HG03196 (cell line): ENCODE data around the gene PABPC3.

Source experiments
- ATAC-seq: cut with Tn5 transposase; IDR thresholded peaks from one replicate; pipeline ENCODE4 v1.9.1; 2021; ENCODE audit not compliant: unreplicated experiment

Gene PABPC3

GRCh38 chr13:25095851-25096453, at the start of gene PABPC3:
PABPC3 (plus strand) TSS chr13:25096136; CDS start chr13:25096199, 63 bp downstream.
- no peak for ATAC-seq

GRCh38 chr13:25046274-25046984, 49.5 kb upstream of the PABPC3 start:
- ATAC-seq = no peak

- ATAC-seq = no peak
These were observed 48.9 kb upstream of the PABPC3 start for GRCh38 chr13:25046985-25047511.

DNA sequence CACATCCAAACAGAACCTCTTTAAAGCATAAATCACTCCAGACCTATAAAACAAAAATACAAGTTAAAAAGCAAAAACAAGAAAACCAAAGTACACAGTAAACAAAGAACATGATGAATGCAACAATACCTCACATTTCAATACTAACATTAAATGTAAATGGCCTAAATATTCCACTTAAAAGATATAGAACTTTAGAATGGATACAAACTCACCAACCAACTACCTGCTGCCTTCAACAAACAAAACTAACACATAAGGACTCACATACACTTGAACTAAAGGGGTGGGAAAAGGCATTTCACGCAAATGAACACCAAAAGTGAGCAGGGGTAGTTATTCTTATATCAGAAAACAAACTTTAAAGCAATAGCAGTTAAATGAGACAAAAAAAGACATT, 44.9 kb upstream of the PABPC3 start:
- no peak for ATAC-seq

GRCh38 chr13:25059166-25059565, 36.8 kb upstream of the PABPC3 start:
- no peak for ATAC-seq

GRCh38 chr13:25059958-25060357, 36.0 kb upstream of the PABPC3 start:
- no peak for ATAC-seq

DNA sequence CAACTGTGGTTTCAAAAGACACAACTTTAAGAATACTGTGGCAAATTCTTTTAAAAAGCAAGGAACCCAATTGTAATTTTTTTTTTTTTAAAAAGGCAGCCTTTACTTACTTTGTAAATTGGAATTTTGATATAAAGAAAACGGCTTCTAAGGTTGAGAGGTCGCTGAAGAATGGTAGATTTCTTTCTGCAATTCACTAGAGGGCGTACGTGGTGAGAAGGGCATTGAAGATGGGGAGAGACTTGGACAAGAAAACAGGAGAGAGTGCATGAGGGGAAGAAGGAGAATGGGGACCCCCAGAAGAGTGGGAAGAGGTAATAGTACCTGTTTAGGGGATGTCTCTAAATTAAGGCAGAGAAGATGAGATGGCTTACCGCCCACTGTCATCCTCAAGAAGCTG, 33.5 kb upstream of the PABPC3 start:
- ATAC-seq = no peak

GRCh38 chr13:25064396-25064795, 31.5 kb upstream of the PABPC3 start:
- ATAC-seq = no peak

DNA sequence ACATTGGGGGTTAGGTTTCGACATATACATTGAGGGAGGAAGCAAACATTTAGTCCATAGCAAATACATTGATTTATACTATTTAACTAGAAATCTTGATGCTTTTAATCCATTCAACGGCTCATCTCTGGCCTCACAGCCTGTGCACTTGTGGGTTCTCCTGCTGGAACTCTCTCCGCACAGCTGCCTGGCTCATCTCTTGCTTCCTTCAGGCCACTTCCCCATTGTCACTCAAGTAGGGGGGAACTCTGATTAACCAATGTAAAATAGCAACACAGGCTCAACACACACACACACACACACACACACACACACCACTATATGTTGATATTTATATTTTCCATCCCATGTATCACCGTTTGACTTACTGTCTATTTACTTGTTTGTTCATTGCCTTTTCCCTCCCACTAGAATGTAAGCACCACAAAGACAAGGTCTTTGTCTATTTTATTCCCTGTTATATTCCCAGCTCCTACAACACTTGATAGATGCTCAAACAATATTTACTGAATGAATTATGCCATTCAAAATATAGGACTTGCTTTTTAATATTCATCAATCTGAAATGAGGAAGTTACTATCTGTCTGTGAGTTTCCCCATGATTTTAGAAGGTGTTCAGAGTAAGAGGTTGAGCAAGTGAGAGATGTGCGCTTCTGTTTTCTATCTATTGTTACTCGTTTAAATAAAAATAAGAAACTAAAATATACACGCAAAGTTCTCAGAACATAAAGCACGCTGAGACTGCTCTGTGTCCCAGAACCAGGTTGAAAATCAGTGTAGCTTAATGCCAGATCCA, 29.8 kb upstream of the PABPC3 start:
- no peak for ATAC-seq

GRCh38 chr13:25067064-25067463, 28.9 kb upstream of the PABPC3 start:
- no peak for ATAC-seq

DNA sequence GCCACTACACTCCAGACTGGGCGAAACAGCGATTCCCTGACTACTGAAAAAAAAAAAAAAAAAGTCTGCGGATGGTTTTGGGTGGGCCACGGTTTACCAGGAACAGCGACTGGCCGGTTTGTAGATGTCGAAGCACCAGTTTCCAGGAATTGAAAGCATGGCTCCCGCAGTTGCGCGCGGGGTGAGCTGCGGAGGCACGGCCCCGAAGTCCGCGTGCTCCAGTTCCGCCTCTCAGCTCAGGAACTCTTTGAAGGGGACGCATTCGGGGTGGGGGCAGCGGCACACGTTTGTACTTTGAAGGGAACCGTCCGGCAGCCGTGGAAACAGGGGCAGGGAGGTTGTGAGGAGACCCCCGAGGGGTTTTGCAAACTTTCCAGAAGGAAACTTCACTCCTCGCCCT, 27.1 kb upstream of the PABPC3 start:
- no peak for ATAC-seq

GRCh38 chr13:25069236-25069635, 26.7 kb upstream of the PABPC3 start:
- ATAC-seq = no peak

DNA sequence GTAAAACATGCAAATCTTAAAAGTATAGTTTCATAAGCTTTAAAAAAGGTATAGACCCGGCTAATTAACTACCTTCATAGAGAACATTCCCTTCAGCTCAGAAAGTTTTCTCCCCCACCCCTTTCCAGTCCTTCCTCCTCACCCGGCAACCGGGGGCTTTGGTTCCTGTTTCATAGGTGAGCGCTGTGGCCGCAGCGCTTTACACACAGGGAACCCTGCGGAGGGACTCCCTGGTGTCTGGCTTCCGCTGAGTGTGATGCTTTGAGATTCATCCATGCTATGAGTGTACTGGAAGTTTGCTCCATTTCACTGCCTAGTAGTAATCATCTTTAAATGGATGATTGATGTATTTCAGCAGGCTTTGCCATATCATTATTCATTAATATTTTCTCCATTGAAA, 26.0 kb upstream of the PABPC3 start:
- ATAC-seq = no peak

- no peak for ATAC-seq
These were observed 15.2 kb upstream of the PABPC3 start for GRCh38 chr13:25080773-25081172.

GRCh38 chr13:25084096-25084495, 11.8 kb upstream of the PABPC3 start:
- no peak for ATAC-seq

DNA sequence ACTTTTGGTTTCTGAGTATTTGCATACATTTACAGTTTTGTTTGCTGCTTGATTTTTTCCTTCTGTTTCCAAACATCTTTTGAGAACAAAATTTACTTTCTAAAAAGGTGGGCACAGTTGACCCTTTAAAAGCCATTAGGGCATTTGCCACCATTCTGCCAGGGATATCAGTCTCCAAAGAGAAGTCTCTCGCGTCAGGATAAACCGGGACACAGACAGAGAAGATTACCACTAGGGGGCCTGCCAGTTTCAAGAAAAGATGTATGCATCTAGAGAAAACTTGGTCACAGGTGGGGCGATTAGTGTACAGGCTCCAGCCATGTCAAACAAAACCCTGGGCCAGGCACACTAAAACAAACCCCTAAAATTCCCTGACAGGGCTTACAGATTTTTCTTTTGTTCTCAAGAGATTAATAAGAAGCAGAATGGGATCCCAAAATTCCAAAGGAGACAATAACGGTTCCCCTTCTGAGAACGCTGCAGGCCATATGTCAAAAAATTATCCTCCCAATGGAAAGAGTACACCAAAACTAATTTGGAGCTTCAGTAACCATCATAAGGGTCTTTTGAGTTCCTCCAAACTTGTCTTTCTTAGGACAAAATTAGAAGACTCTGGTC, 10.7 kb upstream of the PABPC3 start:
- no peak for ATAC-seq

- no peak for ATAC-seq
These were observed 7.2 kb upstream of the PABPC3 start for GRCh38 chr13:25088562-25089221.

GRCh38 chr13:25097426-25097825, 1.5 kb downstream of the PABPC3 start:
- no peak for ATAC-seq

GRCh38 chr13:25103711-25104110, 7.8 kb downstream of the PABPC3 start:
- ATAC-seq = no peak

GRCh38 chr13:25109341-25109740, 13.4 kb downstream of the PABPC3 start:
- no peak for ATAC-seq
